HG02588 (cell line): ENCODE measurements around the gene MAP1LC3B2.

Experiments used
- ATAC-seq: cut with Tn5 transposase; IDR thresholded peaks from one replicate; pipeline ENCODE4 v1.9.1; 2021; ENCODE audit warnings: mild to moderate bottlenecking, moderate library complexity; ENCODE audit not compliant: unreplicated experiment

Gene MAP1LC3B2

GRCh38 chr12:116591855-116592637 lies 32.9 kb downstream of the MAP1LC3B2 start:
- no peak for ATAC-seq

- no peak for ATAC-seq
Measured at GRCh38 chr12:116592731-116593130, 33.5 kb downstream of the MAP1LC3B2 start.

- no peak for ATAC-seq
Measured at GRCh38 chr12:116594325-116595038, 35.3 kb downstream of the MAP1LC3B2 start.

GRCh38 chr12:116595186-116595585 lies 36.0 kb downstream of the MAP1LC3B2 start:
- no peak for ATAC-seq

DNA sequence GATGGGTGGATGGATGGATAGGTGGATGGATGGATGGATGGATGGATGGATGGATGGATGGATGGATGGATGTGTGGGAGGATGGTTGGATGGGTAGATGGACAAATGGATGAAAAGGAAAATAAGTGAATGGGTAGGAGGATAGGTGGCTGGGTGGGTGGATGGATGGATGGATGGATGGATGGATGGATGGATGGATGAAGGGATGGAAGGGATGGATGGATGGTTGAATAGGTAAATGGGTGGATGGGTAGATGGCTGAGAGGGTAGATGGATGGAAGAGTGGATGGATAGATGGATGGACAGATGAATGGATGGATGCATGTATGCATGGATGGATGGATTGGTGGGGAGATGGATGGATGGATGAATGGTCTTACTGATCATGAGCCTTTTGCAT lies 36.5 kb downstream of the MAP1LC3B2 start:
- no peak for ATAC-seq

DNA sequence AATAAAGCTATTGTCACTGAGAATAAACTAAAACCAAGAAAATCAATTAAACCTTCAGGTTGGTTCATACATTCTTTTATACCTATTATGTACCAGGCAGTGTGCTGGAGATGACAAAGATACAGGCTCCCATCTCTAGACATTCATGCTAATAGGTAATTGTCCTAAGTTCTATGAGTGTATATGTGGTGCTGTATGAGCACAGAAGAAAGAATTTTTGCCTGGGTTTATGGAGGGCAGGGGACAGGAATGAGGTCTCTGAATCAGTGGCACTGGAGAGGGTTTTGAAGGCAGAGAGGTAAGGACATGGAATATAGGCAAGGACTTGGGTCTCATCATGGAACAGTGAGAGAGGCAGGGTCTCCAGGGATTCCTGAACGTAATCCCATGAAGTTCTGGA lies 38.7 kb downstream of the MAP1LC3B2 start:
- ATAC-seq, result no peak

GRCh38 chr12:116598311-116599284 lies 39.4 kb downstream of the MAP1LC3B2 start:
- ATAC-seq, result no peak

DNA sequence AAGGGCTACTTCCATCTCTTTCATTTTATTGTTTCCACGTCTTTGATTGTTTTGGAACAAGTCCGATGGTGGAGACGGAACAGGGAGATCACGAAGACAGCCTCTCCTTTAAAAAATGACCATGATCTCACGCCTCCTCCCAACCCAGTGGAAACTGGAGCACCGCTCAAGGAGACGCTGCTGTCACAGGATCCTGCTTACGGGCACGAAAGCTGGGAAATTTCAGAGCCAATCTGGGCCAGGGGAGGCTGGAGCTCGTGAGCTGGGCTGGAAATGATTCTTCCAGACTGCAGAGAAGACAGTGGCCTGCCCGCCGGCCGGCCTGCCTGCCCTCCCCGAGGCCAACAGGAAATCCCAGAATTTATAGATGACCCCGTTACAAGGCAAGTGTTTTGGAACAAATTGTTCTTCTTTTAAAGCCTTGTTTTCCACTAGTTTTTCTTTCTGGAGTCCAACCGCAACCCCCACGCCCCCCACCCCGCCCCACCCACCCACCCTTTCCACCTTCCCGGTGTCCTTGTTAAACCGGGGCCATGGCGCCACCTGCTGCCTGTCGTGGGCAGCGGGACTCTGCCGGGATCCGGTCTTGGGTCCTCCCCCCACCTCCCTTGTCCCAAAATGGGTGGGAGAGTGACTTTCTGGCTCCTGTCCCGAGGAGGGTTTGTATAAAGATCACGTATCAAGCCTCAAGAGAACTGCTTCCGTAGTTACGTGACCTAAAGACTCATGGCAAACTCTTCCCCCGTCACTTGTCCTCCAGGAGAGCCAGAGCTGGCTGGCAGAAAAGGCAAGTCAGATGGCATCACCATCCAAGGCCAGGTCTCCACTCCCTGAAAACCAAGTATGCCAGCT lies 40.3 kb downstream of the MAP1LC3B2 start:
- ATAC-seq, result no peak

DNA sequence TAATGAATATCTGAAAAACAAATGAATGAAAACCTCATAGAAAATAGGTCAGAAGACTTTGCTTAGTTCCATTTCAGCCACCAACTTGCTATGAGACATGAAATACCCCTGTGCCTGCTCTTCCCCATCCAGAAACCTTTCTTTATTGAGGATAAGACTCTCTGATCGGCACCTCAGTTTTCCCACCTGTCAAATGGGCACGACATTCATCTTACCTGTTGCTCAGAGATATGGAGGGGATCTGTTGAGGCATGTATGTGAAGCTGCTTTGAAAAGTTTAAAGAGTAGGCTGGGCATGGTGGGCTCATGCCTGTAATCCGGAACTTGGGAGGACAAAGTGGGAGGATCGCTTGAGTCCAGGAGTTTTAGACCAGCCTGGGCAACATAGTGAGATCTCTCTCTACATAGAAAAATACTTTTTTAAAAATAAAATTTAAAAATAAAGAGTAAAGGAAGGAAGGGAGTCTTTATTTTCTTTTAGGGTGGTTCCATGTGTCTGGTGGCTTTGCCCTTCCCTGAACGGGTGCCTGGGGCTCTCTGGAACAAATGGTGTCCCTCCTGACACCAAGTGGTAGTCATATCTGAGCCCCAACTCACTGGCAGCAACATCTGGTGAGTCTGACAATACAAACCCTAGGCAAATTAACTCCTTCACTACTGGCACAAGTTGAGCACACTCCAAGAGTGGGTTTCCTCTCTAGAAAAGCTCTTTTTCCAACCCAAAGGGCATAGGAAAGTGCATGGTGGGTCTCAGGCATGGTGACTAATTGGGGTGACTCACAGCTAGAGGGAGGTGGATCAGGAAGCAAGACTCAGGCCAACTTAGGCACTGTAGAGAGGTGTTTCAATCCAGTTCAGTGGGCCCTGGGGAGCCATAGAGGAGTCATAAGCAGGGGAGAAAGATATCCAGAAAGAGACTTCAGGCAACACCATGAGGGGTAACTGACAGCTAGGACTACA lies 42.1 kb downstream of the MAP1LC3B2 start:
- ATAC-seq, result no peak

- ATAC-seq, result no peak
Measured at GRCh38 chr12:116601933-116602810, 43.0 kb downstream of the MAP1LC3B2 start.

GRCh38 chr12:116603546-116604177 lies 44.5 kb downstream of the MAP1LC3B2 start:
- no peak for ATAC-seq

GRCh38 chr12:116604178-116604895 lies 45.2 kb downstream of the MAP1LC3B2 start:
- no peak for ATAC-seq

- no peak for ATAC-seq
Measured at GRCh38 chr12:116604951-116605641, 45.9 kb downstream of the MAP1LC3B2 start.

DNA sequence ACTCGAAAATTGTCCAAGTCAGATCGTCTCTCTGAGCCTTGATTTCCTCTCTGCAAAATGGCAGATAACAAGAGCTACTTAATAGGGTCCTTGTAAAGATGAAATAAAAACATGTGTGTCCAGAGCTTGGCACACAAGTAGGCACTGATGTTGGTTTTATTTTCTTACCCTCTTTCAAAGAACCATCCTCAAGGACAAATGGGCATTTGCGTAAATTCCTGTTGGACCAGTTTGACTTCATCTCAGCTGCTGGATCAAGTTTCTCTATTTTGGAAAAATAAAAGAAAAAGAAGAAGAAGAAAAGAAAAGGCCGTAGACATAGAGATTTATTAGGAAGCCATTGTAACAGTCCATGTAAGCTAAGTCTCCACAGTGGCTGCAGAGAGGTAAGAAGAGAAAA lies 47.2 kb downstream of the MAP1LC3B2 start:
- no peak for ATAC-seq

GRCh38 chr12:116607039-116607438 lies 47.9 kb downstream of the MAP1LC3B2 start:
- no peak for ATAC-seq

DNA sequence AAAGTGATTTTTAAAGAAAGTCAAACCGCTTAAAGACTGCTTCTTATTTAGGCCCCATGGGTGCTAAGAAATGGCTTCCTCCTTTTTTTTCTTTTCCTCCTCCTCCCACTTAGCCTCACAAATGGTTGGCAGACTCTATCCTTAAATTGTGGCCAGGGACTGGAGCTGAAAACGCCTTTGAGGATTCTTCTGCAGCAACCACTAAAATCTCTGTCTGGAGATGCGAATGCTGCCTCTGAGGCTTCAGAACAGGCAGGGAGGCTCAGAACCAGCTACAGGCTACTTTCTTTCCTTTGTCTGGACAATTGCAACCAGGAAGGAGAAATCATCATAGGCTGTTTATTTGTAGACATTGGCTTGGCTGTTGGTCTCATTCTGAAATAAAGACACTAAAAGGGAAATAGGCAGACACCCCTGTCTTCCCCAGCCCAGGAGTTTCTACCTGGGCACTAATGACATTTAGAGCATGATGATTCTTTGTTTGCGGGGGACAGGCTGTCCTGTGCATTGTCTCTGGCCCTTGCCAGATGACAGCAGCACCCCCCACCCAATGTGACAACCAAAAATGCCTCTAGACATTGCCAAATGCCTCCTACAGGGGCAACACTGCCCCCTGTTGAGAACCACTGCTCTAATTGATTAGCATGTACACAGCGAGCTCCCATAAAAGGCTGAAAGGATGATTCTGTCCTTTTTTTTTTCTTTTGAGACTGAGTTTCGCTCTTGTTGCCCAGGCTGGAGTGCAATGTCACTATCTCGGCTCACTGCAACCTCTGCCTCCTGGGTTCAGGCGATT lies 50.3 kb downstream of the MAP1LC3B2 start:
- no peak for ATAC-seq
